H9 (cell line): ENCODE results near the gene RPL38. TPM values are rescaled to one million over a fixed set of nuclear protein-coding genes. Genes with fewer than 3 reads are reported as not detected.

ENCODE experiments used
- DNase-seq: peaks from one replicate; pipeline ENCODE4 v3.0.0-alpha.2; 2017
- H2AFZ ChIP-seq: one replicate; pipeline ENCODE4 v1.6.1; 2013; ENCODE audit warnings: mild to moderate bottlenecking, low read length, control low read depth, moderate library complexity
- H2AK5ac ChIP-seq: 2 replicates; pipeline ENCODE4 v1.6.1; 2013; ENCODE audit warnings: low read length, control low read depth, mixed read lengths; ENCODE audit not compliant: insufficient read length
- H2BK120ac ChIP-seq: one replicate; pipeline ENCODE4 v1.6.1; 2013; ENCODE audit warnings: low read depth, mild to moderate bottlenecking, low read length, control low read depth, inconsistent platforms; ENCODE audit not compliant: poor library complexity, severe bottlenecking
- H2BK12ac ChIP-seq: 2 replicates; pipeline ENCODE4 v1.6.1; 2013; ENCODE audit warnings: low read length, control low read depth, mixed read lengths, low read depth; ENCODE audit not compliant: insufficient read length
- H2BK15ac ChIP-seq: 2 replicates; pipeline ENCODE4 v1.6.1; 2013; ENCODE audit warnings: low read depth, low read length, control low read depth
- H2BK20ac ChIP-seq: one replicate; pipeline ENCODE4 v1.6.1; 2013; ENCODE audit warnings: low read depth, mild to moderate bottlenecking, low read length, control low read depth, inconsistent platforms; ENCODE audit not compliant: poor library complexity, severe bottlenecking
- H2BK5ac ChIP-seq: 2 replicates; pipeline ENCODE4 v1.6.1; 2013; ENCODE audit warnings: low read length, control low read depth, mixed read lengths; ENCODE audit not compliant: insufficient read length
- H3K14ac ChIP-seq: 2 replicates; pipeline ENCODE4 v1.6.1; 2013; ENCODE audit warnings: low read length, control low read depth; ENCODE audit not compliant: insufficient read depth
- H3K18ac ChIP-seq: 2 replicates; pipeline ENCODE4 v1.6.1; 2013; ENCODE audit warnings: low read depth, mild to moderate bottlenecking, mixed read lengths, low read length, control low read depth; ENCODE audit not compliant: insufficient read length
- H3K23ac ChIP-seq: 2 replicates; pipeline ENCODE4 v1.6.1; 2013; ENCODE audit warnings: low read length, control low read depth, mixed read lengths, low read depth; ENCODE audit not compliant: insufficient read length
- H3K23me2 ChIP-seq: 2 replicates; pipeline ENCODE4 v1.6.1; 2013; ENCODE audit warnings: low read depth, mild to moderate bottlenecking, mixed read lengths, low read length, control low read depth; ENCODE audit not compliant: insufficient read length, poor library complexity, severe bottlenecking
- H3K27ac ChIP-seq: 2 replicates; pipeline ENCODE4 v1.5.1; 2013; ENCODE audit warnings: low read length, control low read depth, mixed read lengths, low read depth; ENCODE audit not compliant: insufficient read length
- H3K27me3 ChIP-seq: 2 replicates; pipeline ENCODE4 v1.6.1; 2013; ENCODE audit warnings: low read length, control low read depth, inconsistent platforms; ENCODE audit not compliant: insufficient read depth
- H3K4ac ChIP-seq: 2 replicates; pipeline ENCODE4 v1.6.1; 2013; ENCODE audit warnings: low read depth, mild to moderate bottlenecking, control low read depth, inconsistent platforms, low read length, moderate library complexity
- H3K4me1 ChIP-seq: 2 replicates; pipeline ENCODE4 v1.6.1; 2013; ENCODE audit warnings: low read length, control low read depth, inconsistent platforms; ENCODE audit not compliant: insufficient read depth
- H3K4me2 ChIP-seq: 2 replicates; pipeline ENCODE4 v1.6.1; 2013; ENCODE audit warnings: low read length, control low read depth, mixed read lengths; ENCODE audit not compliant: insufficient read length, insufficient read depth
- H3K56ac ChIP-seq: 2 replicates; pipeline ENCODE4 v1.6.1; 2013; ENCODE audit warnings: low read depth, mild to moderate bottlenecking, mixed read lengths, low read length, control low read depth; ENCODE audit not compliant: insufficient read length
- H3K79me1 ChIP-seq: 2 replicates; pipeline ENCODE4 v1.6.1; 2013; ENCODE audit warnings: low read depth, mild to moderate bottlenecking, moderate library complexity, low read length, control low read depth, inconsistent platforms; ENCODE audit not compliant: insufficient read depth, poor library complexity, severe bottlenecking
- H3K79me2 ChIP-seq: 2 replicates; pipeline ENCODE4 v1.6.1; 2013; ENCODE audit warnings: low read length, control low read depth, inconsistent platforms; ENCODE audit not compliant: insufficient read depth
- H3K9ac ChIP-seq: 2 replicates; pipeline ENCODE4 v1.6.1; 2013; ENCODE audit warnings: low read length, control low read depth, mixed read lengths; ENCODE audit not compliant: insufficient read length; ENCODE audit errors: extremely low read depth
- H3K9me3 ChIP-seq: one replicate; pipeline ENCODE4 v1.6.1; 2013; ENCODE audit warnings: low read depth, low read length, inconsistent platforms; ENCODE audit not compliant: control insufficient read depth
- H3T11ph ChIP-seq: one replicate; pipeline ENCODE4 v1.6.1; 2013; ENCODE audit warnings: mild to moderate bottlenecking, low read length, control low read depth, inconsistent platforms
- H4K20me1 ChIP-seq: one replicate; pipeline ENCODE4 v1.6.1; 2013; ENCODE audit not compliant: control insufficient read depth, insufficient read length, insufficient read depth
- H4K5ac ChIP-seq: 2 replicates; pipeline ENCODE4 v1.6.1; 2013; ENCODE audit warnings: low read depth, mild to moderate bottlenecking, mixed read lengths, low read length, control low read depth; ENCODE audit not compliant: insufficient read length
- H4K8ac ChIP-seq: replicated peaks from 2 replicates; pipeline ENCODE4 v1.6.1; 2013; ENCODE audit warnings: low read length, control low read depth, mixed read lengths, low read depth; ENCODE audit not compliant: insufficient read length
- H4K91ac ChIP-seq: 2 replicates; pipeline ENCODE4 v1.6.1; 2013; ENCODE audit warnings: low read depth, mild to moderate bottlenecking, moderate library complexity, mixed read lengths, low read length, control low read depth; ENCODE audit not compliant: insufficient read length
- H3K27ac Mint-ChIP-seq, 3 experiments: 2 replicates in 2 of 3; 3 replicates in 1 of 3; pipeline ENCODE4 v1.8.0; 2020 to 2021; ENCODE audit warnings: mixed read lengths in 3 of 3, mild to moderate bottlenecking in 1 of 3, moderate library complexity in 1 of 3
- H3K27me3 Mint-ChIP-seq: 2 replicates; pipeline ENCODE4 v1.8.0; 2021; ENCODE audit warnings: low read depth, mild to moderate bottlenecking, moderate library complexity, mixed read lengths
- H3K36me3 Mint-ChIP-seq, 3 experiments: 2 replicates in 2 of 3; 3 replicates in 1 of 3; pipeline ENCODE4 v1.8.0; 2020 to 2021; ENCODE audit warnings: low read depth in 3 of 3, mixed read lengths in 3 of 3; ENCODE audit not compliant: insufficient read depth in 1 of 3
- H3K4me1 Mint-ChIP-seq, 2 experiments: 2 replicates each; pipeline ENCODE4 v1.8.0; 2020; ENCODE audit warnings: mixed read lengths in 2 of 2
- H3K4me3 Mint-ChIP-seq, 2 experiments: 2 replicates in 1 of 2; 3 replicates in 1 of 2; pipeline ENCODE4 v1.8.0; 2020 to 2021; ENCODE audit warnings: mild to moderate bottlenecking in 2 of 2, mixed read lengths in 2 of 2, moderate library complexity in 1 of 2
- H3K9me3 Mint-ChIP-seq, 2 experiments: 2 replicates in 1 of 2; 3 replicates in 1 of 2; pipeline ENCODE4 v1.8.0; 2020; ENCODE audit warnings: mild to moderate bottlenecking in 2 of 2, mixed read lengths in 2 of 2, moderate library complexity in 1 of 2
- WGBS: extraction: QIAGEN DNeasy Blood & Tissue Kit; methylation state at CpG from one replicate; pipeline ENCODE4 v1.1.7; 2013; ENCODE audit warnings: missing lambda C conversion rate, low lambda C conversion rate, mixed read lengths; ENCODE audit not compliant: insufficient read length; ENCODE audit errors: extremely low coverage; 5-methylcytosine and 5-hydroxymethylcytosine counted together
- total RNA-seq: library from RNA; stranded (reverse); gene quantifications from 2 replicates; pipeline ENCODE4 v1.2.1, GENCODE V29; 2021
- TF ChIP-seq, protein P1 (sequence below): fragments of 200-600 bp; sonication (generic); conservative IDR thresholded peaks from 3 replicates; pipeline ENCODE4 v1.8.0; 2021; ENCODE audit warnings: antibody characterized with exemption, mild to moderate bottlenecking

RPL38 gene
- total RNA-seq, 1 experiment from 2014 or later = 1,358 TPM

DNA sequence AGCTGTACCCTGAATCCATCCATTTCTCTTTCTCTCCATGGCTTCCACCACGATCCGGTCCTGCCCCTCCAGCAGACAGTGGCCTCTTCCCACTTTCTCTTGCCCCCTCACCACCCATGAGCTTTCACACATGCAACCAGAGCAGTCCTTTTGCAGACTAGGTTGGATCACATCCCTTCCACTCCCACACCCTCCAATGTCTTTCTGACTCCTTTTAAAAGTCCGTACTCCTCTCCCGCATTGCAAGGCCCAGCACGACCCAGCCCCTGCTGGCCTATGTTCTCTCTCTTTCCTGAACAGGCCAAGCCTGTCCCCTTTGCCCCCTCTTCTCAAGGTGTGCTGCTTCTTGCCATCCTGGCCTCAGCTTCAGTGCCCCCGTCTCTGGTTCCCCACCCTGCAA, 48.1 kb downstream of the RPL38 start:
- no CpG with 5 or more reads among the region's 6 CpGs for whole genome bisulfite sequencing

More for the DNA sequence above, 48.1 kb downstream of the RPL38 start:
- no peak overlapping the region for H3K14ac ChIP-seq
- TF ChIP-seq, protein P1, sequence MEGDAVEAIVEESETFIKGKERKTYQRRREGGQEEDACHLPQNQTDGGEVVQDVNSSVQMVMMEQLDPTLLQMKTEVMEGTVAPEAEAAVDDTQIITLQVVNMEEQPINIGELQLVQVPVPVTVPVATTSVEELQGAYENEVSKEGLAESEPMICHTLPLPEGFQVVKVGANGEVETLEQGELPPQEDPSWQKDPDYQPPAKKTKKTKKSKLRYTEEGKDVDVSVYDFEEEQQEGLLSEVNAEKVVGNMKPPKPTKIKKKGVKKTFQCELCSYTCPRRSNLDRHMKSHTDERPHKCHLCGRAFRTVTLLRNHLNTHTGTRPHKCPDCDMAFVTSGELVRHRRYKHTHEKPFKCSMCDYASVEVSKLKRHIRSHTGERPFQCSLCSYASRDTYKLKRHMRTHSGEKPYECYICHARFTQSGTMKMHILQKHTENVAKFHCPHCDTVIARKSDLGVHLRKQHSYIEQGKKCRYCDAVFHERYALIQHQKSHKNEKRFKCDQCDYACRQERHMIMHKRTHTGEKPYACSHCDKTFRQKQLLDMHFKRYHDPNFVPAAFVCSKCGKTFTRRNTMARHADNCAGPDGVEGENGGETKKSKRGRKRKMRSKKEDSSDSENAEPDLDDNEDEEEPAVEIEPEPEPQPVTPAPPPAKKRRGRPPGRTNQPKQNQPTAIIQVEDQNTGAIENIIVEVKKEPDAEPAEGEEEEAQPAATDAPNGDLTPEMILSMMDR = no peak
- H2AK5ac ChIP-seq = no peak overlapping the region
- H3K4me1 Mint-ChIP-seq = peaks cover 6 to 20% of the 10 kb centered on the region in 2 experiments
- no peak overlapping the region for H3K4me3 Mint-ChIP-seq
- H2BK120ac ChIP-seq = no peak overlapping the region
- DNase-seq = no peak
- H3K18ac ChIP-seq = no peak overlapping the region
- H4K8ac ChIP-seq = no peak overlapping the region
- H3K4me1 ChIP-seq = no peaks in the 10 kb centered on the region
- peaks cover 13% of the 10 kb centered on the region for H3K27me3 Mint-ChIP-seq
- no peaks in the 10 kb centered on the region for H3K27me3 ChIP-seq
- H2BK15ac ChIP-seq = no peak overlapping the region
- no peak overlapping the region for H3K27ac ChIP-seq
- H3K56ac ChIP-seq = no peak overlapping the region
- no peak overlapping the region for H3T11ph ChIP-seq
- no peak overlapping the region for H4K5ac ChIP-seq
- no peak overlapping the region for H3K4me2 ChIP-seq
- H3K36me3 Mint-ChIP-seq = peaks cover 2 to 12% (median 11%) of the 10 kb centered on the region in 3 experiments; a peak in 6 of 7 replicates
- no peak overlapping the region for H3K23ac ChIP-seq
- H3K4ac ChIP-seq = no peak overlapping the region
- H3K9me3 ChIP-seq = no peaks in the 10 kb centered on the region
- H3K9me3 Mint-ChIP-seq = peaks cover 3 to 12% of the 10 kb centered on the region in 2 experiments
- no peak overlapping the region; a peak in 1 of 7 replicates for H3K27ac Mint-ChIP-seq
- no peaks in the 10 kb centered on the region for H3K23me2 ChIP-seq
- no peak overlapping the region for H2AFZ ChIP-seq
- H2BK20ac ChIP-seq = no peak overlapping the region
- H2BK12ac ChIP-seq = no peak overlapping the region
- H3K79me1 ChIP-seq = no peaks in the 10 kb centered on the region
- no peak overlapping the region for H2BK5ac ChIP-seq
- H4K20me1 ChIP-seq = no peaks in the 10 kb centered on the region
- no peaks in the 10 kb centered on the region for H3K79me2 ChIP-seq
- H4K91ac ChIP-seq = no peak overlapping the region
- no peak overlapping the region for H3K9ac ChIP-seq
